Measurements from ENCODE around the gene HORMAD2. TPM values are rescaled to one million over a fixed set of nuclear protein-coding genes. Genes with fewer than 3 reads are reported as not detected.
"Not testable (repeated sequence)": the region's sequence is repeated elsewhere in the genome, so short reads cannot be mapped to it uniquely, and the experiment has no call there.

The HORMAD2 gene
- total RNA-seq, 1 donor from 2014 or later = not detected

DNA sequence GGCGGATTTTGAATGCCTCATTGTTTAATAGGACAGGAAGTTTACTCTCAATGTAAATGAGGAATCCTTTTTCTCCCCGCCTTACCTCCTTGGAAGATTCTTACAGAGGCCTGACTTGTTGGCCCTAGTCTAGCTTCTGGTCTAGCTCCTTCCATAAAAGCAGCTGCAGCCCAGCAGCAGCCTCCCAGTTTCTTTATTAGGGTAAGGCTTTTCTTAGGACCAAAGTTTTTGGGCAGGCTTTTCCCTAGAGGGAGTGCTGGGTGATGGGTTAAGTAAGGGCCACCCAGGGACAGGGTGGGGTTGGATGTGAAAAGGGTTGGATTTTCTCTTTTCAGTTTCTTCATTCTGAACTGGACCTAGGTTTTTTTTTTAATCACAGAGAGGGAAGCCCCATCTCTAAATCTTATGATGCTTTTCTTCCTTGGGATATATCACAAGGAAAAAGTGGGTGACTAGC lies 116.6 kb downstream of the HORMAD2 start:
- TF ChIP-seq CTCF (IDR thresholded peaks at IDR 0.05; ENCODE audit: insufficient read depth, low read length, poor library complexity, severe bottlenecking) = no peak
- H3K27me3 ChIP-seq (ENCODE audit: control insufficient read depth, insufficient read depth, low read length) = no peaks in the 10 kb centered on the region
- DNase-seq (ENCODE audit: low read depth) = no peak
- H3K4me3 ChIP-seq (ENCODE audit: low read depth, low read length) = no peak overlapping the region
- H3K36me3 ChIP-seq (ENCODE audit: control insufficient read depth, insufficient read depth, low read length) = no peaks in the 10 kb centered on the region

GRCh38 chr22:30197389-30197788 lies 117.1 kb downstream of the HORMAD2 start:
- no peak overlapping the region for H3K4me3 ChIP-seq (ENCODE audit: low read depth, low read length)
- no peak for TF ChIP-seq CTCF (IDR thresholded peaks at IDR 0.05; ENCODE audit: insufficient read depth, low read length, poor library complexity, severe bottlenecking)

GRCh38 chr22:30198152-30198825 lies 118.0 kb downstream of the HORMAD2 start:
- H3K4me3 ChIP-seq (ENCODE audit: low read depth, low read length) = no peak overlapping the region
- no peak for DNase-seq (ENCODE audit: low read depth)
- no peak for TF ChIP-seq CTCF (IDR thresholded peaks at IDR 0.05; ENCODE audit: insufficient read depth, low read length, poor library complexity, severe bottlenecking)
- H3K36me3 ChIP-seq (ENCODE audit: control insufficient read depth, insufficient read depth, low read length) = no peaks in the 10 kb centered on the region
- no peaks in the 10 kb centered on the region for H3K27me3 ChIP-seq (ENCODE audit: control insufficient read depth, insufficient read depth, low read length)

More at GRCh38 chr22:30197389-30197788, 117.1 kb downstream of the HORMAD2 start:
- Histone ChIP-seq H3K27me3 (ENCODE audit: control insufficient read depth, insufficient read depth, low read length) (no peaks in the 10 kb centered on the region), H3K36me3 (ENCODE audit: control insufficient read depth, insufficient read depth, low read length) (no peaks in the 10 kb centered on the region)
- DNase-seq (ENCODE audit: low read depth) = no peak

DNA sequence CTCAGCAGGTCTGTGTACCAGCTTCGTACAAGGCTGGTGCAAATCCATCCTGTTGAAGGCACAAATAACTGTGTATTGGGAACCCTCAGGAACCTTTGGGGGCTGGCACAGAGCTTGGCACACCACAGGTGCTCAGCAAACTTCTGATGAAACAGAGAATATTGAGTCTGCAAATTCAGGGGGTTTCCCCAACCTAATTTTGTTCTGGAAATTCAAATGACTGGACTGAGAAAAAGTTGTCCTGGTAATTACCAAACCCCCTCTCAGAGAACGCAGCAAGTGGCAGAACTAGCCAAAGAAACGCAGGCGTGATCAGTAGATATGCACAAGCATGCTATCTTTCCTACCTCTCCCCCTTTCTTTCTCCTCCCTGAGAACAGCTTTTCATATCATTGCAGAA lies 118.7 kb downstream of the HORMAD2 start:
- TF ChIP-seq CTCF (IDR thresholded peaks at IDR 0.05; ENCODE audit: insufficient read depth, low read length, poor library complexity, severe bottlenecking) = no peak
- Histone ChIP-seq H3K27me3 (ENCODE audit: control insufficient read depth, insufficient read depth, low read length) (no peaks in the 10 kb centered on the region), H3K36me3 (ENCODE audit: control insufficient read depth, insufficient read depth, low read length) (no peaks in the 10 kb centered on the region), H3K4me3 (ENCODE audit: low read depth, low read length) (no peak overlapping the region)
- no peak for DNase-seq (ENCODE audit: low read depth)

- not testable (repeated sequence) for H3K27me3 ChIP-seq (ENCODE audit: control insufficient read depth, insufficient read depth, low read length); DNase-seq (ENCODE audit: low read depth); H3K36me3 ChIP-seq (ENCODE audit: control insufficient read depth, insufficient read depth, low read length); H3K4me3 ChIP-seq (ENCODE audit: low read depth, low read length)
Measured at GRCh38 chr22:30200905-30201304, 120.6 kb downstream of the HORMAD2 start.

DNA sequence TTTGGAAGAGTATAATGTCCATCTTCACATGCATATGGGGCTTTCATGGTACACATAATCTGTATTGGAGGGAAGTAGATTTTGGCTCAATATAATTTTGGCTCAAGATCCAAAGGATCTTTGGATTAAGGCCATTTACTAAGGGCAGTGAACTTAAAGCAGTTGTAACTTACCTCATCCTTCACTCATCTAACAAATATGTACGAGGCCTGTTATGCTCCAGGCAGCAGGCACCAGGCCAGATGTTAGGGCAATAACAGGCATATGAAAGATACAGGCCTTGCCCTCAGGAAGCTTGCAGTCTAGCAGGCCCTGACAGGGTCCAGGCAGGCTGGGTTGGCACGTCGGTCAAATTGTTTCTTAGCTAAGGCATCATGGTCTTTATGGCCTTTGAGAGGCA lies 121.7 kb downstream of the HORMAD2 start:
- DNase-seq (ENCODE audit: low read depth) = no peak
- Histone ChIP-seq H3K36me3 (ENCODE audit: control insufficient read depth, insufficient read depth, low read length) (no peaks in the 10 kb centered on the region), H3K4me3 (ENCODE audit: low read depth, low read length) (no peak overlapping the region), H3K27me3 (ENCODE audit: control insufficient read depth, insufficient read depth, low read length) (no peaks in the 10 kb centered on the region)
- TF ChIP-seq CTCF (IDR thresholded peaks at IDR 0.05; ENCODE audit: insufficient read depth, low read length, poor library complexity, severe bottlenecking) = no peak
